Endodermal cell (in vitro differentiated cells): Measurements from ENCODE around the gene ACOT7. TPM values are rescaled to one million over a fixed set of nuclear protein-coding genes. Genes with fewer than 3 reads are reported as not detected.

ENCODE experiments used
- DNase-seq: peaks from one replicate; pipeline ENCODE4 v3.0.0-alpha.2; 2017
- H3K27ac ChIP-seq: 2 replicates; pipeline ENCODE4 v1.5.1; 2013; ENCODE audit warnings: mild to moderate bottlenecking, low read depth, low read length, moderate library complexity
- H3K27me3 ChIP-seq: 2 replicates; pipeline ENCODE4 v1.6.1; 2013; ENCODE audit warnings: mild to moderate bottlenecking, low read length, moderate library complexity; ENCODE audit not compliant: insufficient read depth, control insufficient read depth, poor library complexity, severe bottlenecking
- H3K36me3 ChIP-seq: 2 replicates; pipeline ENCODE4 v1.7.0; 2013; ENCODE audit warnings: mild to moderate bottlenecking, low read length, moderate library complexity; ENCODE audit not compliant: control insufficient read depth, insufficient read depth
- H3K4me1 ChIP-seq: one replicate; pipeline ENCODE4 v1.7.0; 2013; ENCODE audit warnings: low read length; ENCODE audit not compliant: control insufficient read depth, insufficient read depth
- H3K4me3 ChIP-seq: 2 replicates; pipeline ENCODE4 v1.5.1; 2013; ENCODE audit warnings: mild to moderate bottlenecking, low read length, moderate library complexity
- H3K9ac ChIP-seq: 2 replicates; pipeline ENCODE4 v1.6.1; 2013; ENCODE audit warnings: mild to moderate bottlenecking, low read length, moderate library complexity; ENCODE audit not compliant: poor library complexity, severe bottlenecking; ENCODE audit errors: extremely low read depth
- H3K9me3 ChIP-seq: 2 replicates; pipeline ENCODE4 v1.6.1; 2013; ENCODE audit warnings: mild to moderate bottlenecking, low read length, moderate library complexity; ENCODE audit not compliant: control insufficient read depth
- H3K27ac Mint-ChIP-seq: 2 replicates; pipeline ENCODE4 v1.8.0; 2020; ENCODE audit warnings: mixed read lengths
- H3K27me3 Mint-ChIP-seq: 2 replicates; pipeline ENCODE4 v1.8.0; 2021; ENCODE audit warnings: mild to moderate bottlenecking, mixed read lengths; ENCODE audit not compliant: insufficient read depth
- H3K36me3 Mint-ChIP-seq: 2 replicates; pipeline ENCODE4 v1.8.0; 2020; ENCODE audit warnings: low read depth, mixed read lengths
- H3K4me1 Mint-ChIP-seq: 2 replicates; pipeline ENCODE4 v1.8.0; 2020; ENCODE audit warnings: mixed read lengths
- H3K4me3 Mint-ChIP-seq: 2 replicates; pipeline ENCODE4 v1.8.0; 2020; ENCODE audit warnings: mild to moderate bottlenecking, moderate library complexity, mixed read lengths
- H3K9me3 Mint-ChIP-seq: 2 replicates; pipeline ENCODE4 v1.8.0; 2020; ENCODE audit warnings: mild to moderate bottlenecking, mixed read lengths
- WGBS, 2 experiments: methylation state at CpG; one replicate each; pipeline versions ENCODE4 v1.1.5 to v1.1.7; 2013; ENCODE audit warnings: missing lambda C conversion rate in 2 of 2, mixed read lengths in 1 of 2; ENCODE audit not compliant: insufficient coverage in 1 of 2, insufficient read length in 1 of 2; 5-methylcytosine and 5-hydroxymethylcytosine counted together
- long read RNA-seq, 4 experiments: library from polyadenylated mRNA in 2 of 4; library from RNA in 1 of 4; library from capped mRNA in 1 of 4; stranded (forward) in 3 of 4; unstranded in 1 of 4; transcript quantifications; one replicate each; pipeline ENCODE4 v2.0.0, GENCODE V29; 2020 to 2021; ENCODE audit warnings: inconsistent platforms in 1 of 4
- polyA plus RNA-seq, 2 experiments: library from polyadenylated mRNA; stranded (reverse); fragments of 50-300 nt; gene quantifications; one replicate each; pipeline ENCODE4 v1.2.3, GENCODE V29; 2013
- total RNA-seq, 2 donors: library from RNA; stranded (reverse); fragmentation: NEBNext Ultra II Directional in 1 of 2; extraction: Animal tissue kit (Norgen Biotek cat#: 25700) in 1 of 2; gene quantifications; 2 replicates in 1 of 2; 3 replicates in 1 of 2; pipeline ENCODE4 v1.2.1, GENCODE V29; 2021
- TF ChIP-seq, protein P1 (sequence below): fragments of 200-600 bp; sonication (generic); conservative IDR thresholded peaks from 2 replicates; pipeline ENCODE4 v1.5.0; 2021; ENCODE audit warnings: antibody characterized with exemption, mild to moderate bottlenecking

ACOT7 gene
- total RNA-seq = 10 to 100 TPM; 51.3 to 70.7 TPM
- 87.9 TPM for polyA plus RNA-seq (2013, experiment 1 of 2)
- 87.7 TPM for polyA plus RNA-seq (2013, experiment 2 of 2)
- long read RNA-seq, experiment 1, transcript ACOT7-210 (9 exons, 1,403 nt) = major isoform, 23 of 36 reads
- long read RNA-seq, experiment 1, partial matches to known transcripts = 12 of 36 reads
- long read RNA-seq, experiment 1, other reads (novel, unspliced or antisense) = 1 of 36 reads
- long read RNA-seq, experiment 2, transcript ACOT7-210 (9 exons, 1,403 nt) = major isoform, 71 of 79 reads
- long read RNA-seq, experiment 2, partial matches to known transcripts = 4 of 79 reads
- long read RNA-seq, experiment 2, other reads (novel, unspliced or antisense) = 1 of 79 reads
- long read RNA-seq, experiment 3, transcript ACOT7-204 (9 exons, 1,614 nt) = minor isoform, 10 of 182 reads
- long read RNA-seq, experiment 3, transcript ACOT7-210 (9 exons, 1,403 nt) = major isoform, 162 of 182 reads
- long read RNA-seq, experiment 3, partial matches to known transcripts = 6 of 182 reads
- long read RNA-seq, experiment 3, other reads (novel, unspliced or antisense) = 4 of 182 reads
- long read RNA-seq, experiment 4, transcript ACOT7-210 (9 exons, 1,403 nt) = major isoform, 114 of 124 reads
- long read RNA-seq, experiment 4, partial matches to known transcripts = 2 of 124 reads
- long read RNA-seq, experiment 4, other reads (novel, unspliced or antisense) = 5 of 124 reads

DNA sequence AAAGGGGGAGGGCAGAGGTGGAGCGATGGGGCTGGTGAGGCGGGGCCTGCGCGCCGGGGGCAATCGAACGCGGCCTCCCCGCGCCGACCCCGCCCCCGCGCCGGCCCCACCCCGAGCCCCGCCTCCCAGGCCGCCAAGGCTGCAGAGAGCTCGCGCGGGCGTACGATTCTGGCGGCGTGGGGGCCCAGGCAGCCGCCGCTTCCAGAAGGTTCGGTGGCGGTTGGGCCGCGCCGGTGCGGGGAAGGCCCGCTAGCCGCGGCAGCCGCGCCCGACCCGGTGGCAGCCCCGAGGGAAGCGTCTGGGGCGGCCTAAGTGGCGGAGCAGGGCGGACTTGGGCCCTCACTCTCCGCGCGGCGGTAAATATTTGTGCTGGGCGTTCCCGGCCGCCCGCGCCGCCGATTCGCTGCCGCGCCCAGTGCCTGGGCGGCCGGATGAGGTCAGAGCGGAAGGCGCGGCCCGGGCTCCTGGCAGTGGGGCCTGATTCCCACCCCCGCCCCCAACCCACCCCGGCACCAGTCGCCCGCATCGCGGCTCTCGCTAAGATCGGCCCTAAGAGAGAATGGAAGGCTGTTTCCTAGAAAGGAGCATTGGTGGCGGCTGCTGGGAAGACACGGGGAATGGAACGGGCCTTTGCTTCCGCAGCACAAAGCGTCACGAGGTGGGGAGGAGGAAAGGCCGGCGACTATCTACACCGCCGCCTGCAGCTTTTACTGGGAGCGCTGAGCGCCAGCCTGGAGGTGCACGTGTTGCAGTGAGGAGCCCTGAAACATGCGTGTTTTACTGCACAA is at the start of gene ACOT7:
ACOT7 (minus strand) TSS at position 368 of the 788 bp plus-strand sequence. CDS start 368 bp downstream, outside the sequence.
- Mint-ChIP-seq H3K27me3 (peaks cover 24% of the 10 kb centered on the region), H3K27ac (peak within 1 kb of the TSS; percentile 95), H3K4me3 (peak within 1 kb of the TSS; percentile 67), H3K36me3 (peaks cover 4% of the 10 kb centered on the region), H3K9me3 (peaks cover 2% of the 10 kb centered on the region), H3K4me1 (peaks cover 14% of the 10 kb centered on the region)
- Histone ChIP-seq H3K27ac (peak within 1 kb of the TSS; percentile 96), H3K27me3 (no peaks in the 10 kb centered on the region), H3K4me1 (no peaks in the 10 kb centered on the region), H3K9me3 (no peaks in the 10 kb centered on the region), H3K36me3 (no peaks in the 10 kb centered on the region), H3K9ac (peak within 1 kb of the TSS; percentile 74), H3K4me3 (peak within 1 kb of the TSS; percentile 81)
- WGBS, 2 experiments = 0 to 1% methylated on average over 30 to 87 of the region's 87 CpGs
- peak; percentile 95 for DNase-seq
- TF ChIP-seq, protein P1, sequence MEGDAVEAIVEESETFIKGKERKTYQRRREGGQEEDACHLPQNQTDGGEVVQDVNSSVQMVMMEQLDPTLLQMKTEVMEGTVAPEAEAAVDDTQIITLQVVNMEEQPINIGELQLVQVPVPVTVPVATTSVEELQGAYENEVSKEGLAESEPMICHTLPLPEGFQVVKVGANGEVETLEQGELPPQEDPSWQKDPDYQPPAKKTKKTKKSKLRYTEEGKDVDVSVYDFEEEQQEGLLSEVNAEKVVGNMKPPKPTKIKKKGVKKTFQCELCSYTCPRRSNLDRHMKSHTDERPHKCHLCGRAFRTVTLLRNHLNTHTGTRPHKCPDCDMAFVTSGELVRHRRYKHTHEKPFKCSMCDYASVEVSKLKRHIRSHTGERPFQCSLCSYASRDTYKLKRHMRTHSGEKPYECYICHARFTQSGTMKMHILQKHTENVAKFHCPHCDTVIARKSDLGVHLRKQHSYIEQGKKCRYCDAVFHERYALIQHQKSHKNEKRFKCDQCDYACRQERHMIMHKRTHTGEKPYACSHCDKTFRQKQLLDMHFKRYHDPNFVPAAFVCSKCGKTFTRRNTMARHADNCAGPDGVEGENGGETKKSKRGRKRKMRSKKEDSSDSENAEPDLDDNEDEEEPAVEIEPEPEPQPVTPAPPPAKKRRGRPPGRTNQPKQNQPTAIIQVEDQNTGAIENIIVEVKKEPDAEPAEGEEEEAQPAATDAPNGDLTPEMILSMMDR = no peak

GRCh38 chr1:6441586-6441985 is 48.0 kb upstream of the ACOT7 start:
- Mint-ChIP-seq H3K27ac (no peak overlapping the region), H3K9me3 (no peaks in the 10 kb centered on the region), H3K27me3 (peaks cover 43% of the 10 kb centered on the region), H3K4me3 (no peak overlapping the region), H3K4me1 (peaks cover 3% of the 10 kb centered on the region), H3K36me3 (no peaks in the 10 kb centered on the region)
- Histone ChIP-seq H3K9me3 (no peaks in the 10 kb centered on the region), H3K36me3 (no peaks in the 10 kb centered on the region), H3K27ac (no peak overlapping the region), H3K9ac (no peak overlapping the region), H3K4me1 (no peaks in the 10 kb centered on the region), H3K27me3 (peaks cover 39% of the 10 kb centered on the region), H3K4me3 (no peak overlapping the region)
- DNase-seq = no peak
- WGBS, 2 experiments = 76 to 84% methylated on average over 5 to 7 of the region's 7 CpGs
- TF ChIP-seq, protein P1 = no peak
